Heart left ventricle (tissue), 16 donors: ENCODE results near the gene BSPRY. TPM values are rescaled to one million over a fixed set of nuclear protein-coding genes. Genes with fewer than 3 reads are reported as not detected.

Source experiments
- ATAC-seq, 4 donors: fragments of 200-7000 bp; cut with Tn5 transposase; one replicate each; pipeline ENCODE4 v1.9.1; 2020 to 2022; ENCODE audit warnings: moderate library complexity in 4 of 4, mild to moderate bottlenecking in 3 of 4, moderate number of reproducible peaks in 1 of 4
- DNase-seq, 5 donors: peaks; one replicate each; pipeline ENCODE4 v3.0.0-alpha.2; 2020
- H3K27ac ChIP-seq, 12 donors: fragments of 200-600 bp; sonication (generic) in 4 of 12; one replicate each; pipeline versions ENCODE4 v1.5.0 to v1.8.0; 2016 to 2022; ENCODE audit warnings: mild to moderate bottlenecking in 2 of 12
- H3K27me3 ChIP-seq, 9 donors: fragments of 200-600 bp; sonication (generic) in 2 of 9; one replicate each; pipeline versions ENCODE4 v1.5.1 to v1.8.0; 2016 to 2022; ENCODE audit warnings: mild to moderate bottlenecking in 3 of 9
- H3K36me3 ChIP-seq, 9 donors: fragments of 200-600 bp; sonication (generic) in 2 of 9; one replicate each; pipeline versions ENCODE4 v1.5.0 to v1.8.0; 2018 to 2022; ENCODE audit warnings: mild to moderate bottlenecking in 2 of 9
- H3K4me1 ChIP-seq, 12 donors: fragments of 200-600 bp; sonication (generic) in 4 of 12; one replicate each; pipeline versions ENCODE4 v1.5.0 to v1.8.0; 2016 to 2022; ENCODE audit warnings: mild to moderate bottlenecking in 3 of 12
- H3K4me3 ChIP-seq, 12 donors: fragments of 200-600 bp; sonication (generic) in 4 of 12; one replicate each; pipeline versions ENCODE4 v1.5.0 to v1.8.0; 2017 to 2022; ENCODE audit warnings: mild to moderate bottlenecking in 9 of 12, moderate library complexity in 4 of 12
- H3K9me3 ChIP-seq, 12 donors: fragments of 200-600 bp; sonication (generic) in 4 of 12; one replicate each; pipeline versions ENCODE4 v1.5.0 to v1.8.0; 2016 to 2022; ENCODE audit warnings: mild to moderate bottlenecking in 1 of 12
- CTCF ChIP-seq, 12 donors: fragments of 200-600 bp; sonication (generic) in 4 of 12; IDR thresholded peaks; one replicate each; pipeline versions ENCODE4 v1.5.0 to v1.8.0; 2018 to 2022; ENCODE audit warnings: antibody characterized with exemption in 12 of 12, mild to moderate bottlenecking in 5 of 12
- POLR2A ChIP-seq, 2 donors: fragments of 450-650 bp; IDR thresholded peaks; one replicate each; pipeline ENCODE4 v1.6.1; 2017; ENCODE audit warnings: antibody characterized with exemption in 2 of 2, mild to moderate bottlenecking in 2 of 2, moderate library complexity in 2 of 2
- WGBS, 4 donors: extraction: QIAGEN DNeasy Blood & Tissue Kit in 2 of 4; methylation state at CpG; one replicate each; pipeline versions ENCODE4 v1.1.5 to v1.1.7; 2013 to 2018; 5-methylcytosine and 5-hydroxymethylcytosine counted together
- intact Hi-C, 10 donors: fragments of 100-400 bp; cut with DNase I; formaldehyde crosslinking; loops; one replicate each; pipeline versions ENCODE4 v1.11.1 to v1.14.2; 2022
- polyA plus RNA-seq, 2 donors: library from polyadenylated mRNA; stranded (reverse); fragments of 200-250 nt; gene quantifications; one replicate each; pipeline ENCODE4 v1.2.3, GENCODE V29; 2013
- total RNA-seq, 9 donors: library from RNA; depleted of rRNA in 2 of 9; stranded (reverse); fragments of >200 nt in 2 of 9; fragmentation: NEBNext Ultra II Directional in 3 of 9; extraction: Animal tissue kit (Norgen Biotek cat#: 25700) in 3 of 9; gene quantifications; one replicate each; pipeline versions ENCODE4 v1.1.0 to v1.2.4, GENCODE V29; 2016 to 2023
- donor health status: ischemic (EF 13 %, LVEDD 7.1; RV severe dilation, severe dysfunction).
- donor health status: healthy with polysubstance abuse.
- donor health status: DM: no; HTN: yes; CAD: no.
- donor health status: DM: no; HTN: no; CAD: no.
- donor health status: ischemic (EF 25% LVEDD 6.9; RV normal size, moderate dysfunction).
- donor health status: ischemic (EF 25% LVEDD 5.7; RV mildly dilated, moderate dysfunction).
- donor health status: healthy.
- donor health status: DM: yes; HTN: yes; CAD: no.
- donor health status: ischemic (EF 35%, LVEDD 5.7; RV mildly dilated, moderate dysfunction).
- donor health status: nonischemic (EF 11% LVEDD 7.7; RV severe dilation, severe dysfunction).
- donor health status: DM: yes; HTN: yes; CAD: no.
- donor health status: PGD.
- donor health status: ischemic (EF 29% LVEDD 5.4; RV normal size, mild dysfunction).
- donor health status: nonischemic (EF 23%, LVEDD 6.1; RV moderate dilation, normal function).

BSPRY gene
- total and polyA plus RNA-seq, 11 donors = 0.39 to 7.6 (median 1.7) TPM; not detected in 1

GRCh38 chr9:113352006-113352405 is 2.7 kb downstream of the BSPRY start:
- no peak for TF ChIP-seq POLR2A (IDR thresholded peaks at IDR 0.05)
- no peak for TF ChIP-seq CTCF (IDR thresholded peaks at IDR 0.05)
- peaks cover 0 to 36% (median 10%) of the 10 kb centered on the region in 9 donors for H3K27me3 ChIP-seq
- 85 to 88% (median 87%) methylated on average over 6 of the region's 6 CpGs for WGBS, 4 donors

GRCh38 chr9:113352411-113352810 is 3.1 kb downstream of the BSPRY start:
- 85 to 90% (median 87%) methylated on average over 1 of the region's 1 CpG for WGBS, 4 donors
- no peaks in the 10 kb centered on the region for H3K9me3 ChIP-seq
- no peak overlapping the region for H3K4me3 ChIP-seq
- H3K4me1 ChIP-seq = peaks cover 0 to 17% (median 7%) of the 10 kb centered on the region in 12 donors
- ATAC-seq (no peak), DNase-seq (no peak)
- no peaks in the 10 kb centered on the region for H3K36me3 ChIP-seq
- intact Hi-C loops = no loop called here
- H3K27ac ChIP-seq = no peak overlapping the region
- TF ChIP-seq CTCF (IDR thresholded peaks at IDR 0.05) = no peak
- no peak for TF ChIP-seq POLR2A (IDR thresholded peaks at IDR 0.05)
- H3K27me3 ChIP-seq = peaks cover 0 to 36% (median 10%) of the 10 kb centered on the region in 9 donors

More at GRCh38 chr9:113352006-113352405, 2.7 kb downstream of the BSPRY start:
- no peaks in the 10 kb centered on the region for H3K9me3 ChIP-seq
- H3K36me3 ChIP-seq = no peaks in the 10 kb centered on the region
- peaks cover 0 to 17% (median 7%) of the 10 kb centered on the region in 12 donors for H3K4me1 ChIP-seq
- intact Hi-C loops = no loop called here
- no peak overlapping the region for H3K27ac ChIP-seq
- DNase-seq = no peak
- no peak for ATAC-seq
- H3K4me3 ChIP-seq = no peak overlapping the region

- intact Hi-C loops = no loop called here
- DNase-seq = no peak
- H3K4me1 ChIP-seq = peaks cover 0 to 12% (median 2%) of the 10 kb centered on the region in 12 donors
- H3K36me3 ChIP-seq = no peaks in the 10 kb centered on the region
- H3K4me3 ChIP-seq = no peak overlapping the region
- no peaks in the 10 kb centered on the region for H3K9me3 ChIP-seq
- 89 to 92% (median 91%) methylated on average over 4 of the region's 4 CpGs for WGBS, 4 donors
- TF ChIP-seq CTCF (IDR thresholded peaks at IDR 0.05) (no peak), POLR2A (IDR thresholded peaks at IDR 0.05) (no peak)
- no peak overlapping the region for H3K27ac ChIP-seq
- ATAC-seq = no peak
- H3K27me3 ChIP-seq = peaks cover 0 to 30% (median 5%) of the 10 kb centered on the region in 9 donors
Measured at GRCh38 chr9:113355040-113355596, 5.8 kb downstream of the BSPRY start.

GRCh38 chr9:113356686-113357292 is 7.4 kb downstream of the BSPRY start:
- Histone ChIP-seq H3K4me3 (no peak overlapping the region), H3K27ac (no peak overlapping the region), H3K36me3 (no peaks in the 10 kb centered on the region), H3K4me1 (no peaks in the 10 kb centered on the region), H3K27me3 (peaks cover 0 to 13% (median 0%) of the 10 kb centered on the region in 9 donors), H3K9me3 (no peaks in the 10 kb centered on the region)
- DNase-seq = no peak
- TF ChIP-seq CTCF (IDR thresholded peaks at IDR 0.05) = no peak
- no peak for TF ChIP-seq POLR2A (IDR thresholded peaks at IDR 0.05)
- WGBS, 4 donors = 64 to 72% (median 69%) methylated on average over 7 of the region's 7 CpGs
- intact Hi-C loops = no loop called here
- ATAC-seq = no peak
